ENCODE data around the gene KLF4. TPM values are rescaled to one million over a fixed set of nuclear protein-coding genes. Genes with fewer than 3 reads are reported as not detected.

KLF4 gene
- total RNA-seq, 1 donor from 2014 or later = 444 TPM

DNA sequence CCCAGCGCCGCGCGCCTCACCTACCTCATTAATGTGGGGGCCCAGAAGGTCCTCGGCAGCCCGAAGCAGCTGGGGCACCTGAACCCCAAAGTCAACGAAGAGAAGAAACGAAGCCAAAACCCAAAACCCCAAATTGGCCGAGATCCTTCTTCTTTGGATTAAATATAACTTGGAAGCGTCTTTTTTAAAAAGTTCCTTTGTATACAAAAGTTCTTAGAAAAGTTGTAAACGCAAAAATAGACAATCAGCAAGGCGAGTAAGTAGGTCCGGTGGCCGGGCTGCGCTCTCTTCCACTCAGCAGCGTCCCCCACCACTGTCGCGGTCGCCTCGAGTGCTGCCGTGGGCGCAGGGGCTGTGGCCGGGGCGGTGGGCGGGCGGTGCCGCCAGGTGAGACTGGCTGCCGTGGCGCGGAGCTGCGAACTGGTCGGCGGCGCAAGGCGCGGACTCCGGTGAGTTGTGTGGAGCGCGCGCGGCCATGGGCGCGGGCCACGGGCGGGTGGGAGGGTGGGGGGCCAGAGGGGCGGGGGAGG, 360 bp downstream of the KLF4 start:
- H3K36me3 ChIP-seq = peaks cover 7 to 30% of the 10 kb centered on the region in 2 donors

DNA sequence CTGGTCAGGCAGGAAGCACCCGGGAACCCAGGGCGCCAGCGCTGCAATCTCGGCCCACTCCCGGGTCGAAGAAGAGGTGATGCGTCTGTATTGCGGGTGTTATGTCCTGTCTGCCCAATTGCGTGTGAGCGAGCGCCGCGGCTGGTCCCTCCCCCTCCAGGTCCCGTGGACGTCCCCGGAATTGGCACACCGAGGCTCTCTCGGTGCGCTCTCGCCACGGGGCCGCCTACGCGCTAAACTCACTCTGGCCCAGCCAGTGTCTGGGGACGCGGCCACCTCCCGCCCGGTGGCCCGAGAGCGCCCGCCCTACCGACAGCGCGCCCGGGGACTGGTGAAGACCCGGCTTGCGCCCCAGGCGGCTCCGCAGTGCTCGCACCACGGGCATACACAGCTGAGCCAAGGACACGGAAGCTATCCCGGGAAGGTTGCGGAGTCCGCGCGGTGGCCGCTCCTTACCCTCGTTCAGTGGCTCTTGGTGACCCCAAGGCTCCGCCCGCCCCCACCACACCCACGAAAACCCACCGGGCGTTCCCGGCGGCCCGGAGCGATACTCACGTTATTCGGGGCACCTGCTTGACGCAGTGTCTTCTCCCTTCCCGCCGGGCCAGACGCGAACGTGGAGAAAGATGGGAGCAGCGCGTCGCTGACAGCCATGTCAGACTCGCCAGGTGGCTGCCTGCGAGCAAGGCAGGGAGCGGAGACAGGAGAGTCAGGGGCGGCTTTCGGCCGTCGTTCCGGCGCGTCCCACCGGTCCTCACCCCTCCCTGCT, 1.0 kb downstream of the KLF4 start:
- Histone ChIP-seq H3K4me3 (peak overlapping the region; percentile 95), H3K27me3 (no peaks in the 10 kb centered on the region), H3K36me3 (peaks cover 7 to 30% of the 10 kb centered on the region in 2 donors), H3K9me3 (no peaks in the 10 kb centered on the region), H3K4me1 (peaks cover 0 to 22% of the 10 kb centered on the region in 2 donors), H3K27ac (peak overlapping the region; percentile 92 to 96)
- DNase-seq (ENCODE audit: low spot score in 2 of 2) = peak; percentile 68 to 89
- intact Hi-C loops (cut with DNase I) = loop anchor here (1.0 to 5.0 kb wide), 6 partner anchors 149 to 654 kb away; partner anchors contain the start of gene RAD23B
- TF ChIP-seq, protein P1, sequence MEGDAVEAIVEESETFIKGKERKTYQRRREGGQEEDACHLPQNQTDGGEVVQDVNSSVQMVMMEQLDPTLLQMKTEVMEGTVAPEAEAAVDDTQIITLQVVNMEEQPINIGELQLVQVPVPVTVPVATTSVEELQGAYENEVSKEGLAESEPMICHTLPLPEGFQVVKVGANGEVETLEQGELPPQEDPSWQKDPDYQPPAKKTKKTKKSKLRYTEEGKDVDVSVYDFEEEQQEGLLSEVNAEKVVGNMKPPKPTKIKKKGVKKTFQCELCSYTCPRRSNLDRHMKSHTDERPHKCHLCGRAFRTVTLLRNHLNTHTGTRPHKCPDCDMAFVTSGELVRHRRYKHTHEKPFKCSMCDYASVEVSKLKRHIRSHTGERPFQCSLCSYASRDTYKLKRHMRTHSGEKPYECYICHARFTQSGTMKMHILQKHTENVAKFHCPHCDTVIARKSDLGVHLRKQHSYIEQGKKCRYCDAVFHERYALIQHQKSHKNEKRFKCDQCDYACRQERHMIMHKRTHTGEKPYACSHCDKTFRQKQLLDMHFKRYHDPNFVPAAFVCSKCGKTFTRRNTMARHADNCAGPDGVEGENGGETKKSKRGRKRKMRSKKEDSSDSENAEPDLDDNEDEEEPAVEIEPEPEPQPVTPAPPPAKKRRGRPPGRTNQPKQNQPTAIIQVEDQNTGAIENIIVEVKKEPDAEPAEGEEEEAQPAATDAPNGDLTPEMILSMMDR (IDR thresholded peaks at IDR 0.05) = peak in 2 of 3 experiments; percentile 3 to 19

More for the DNA sequence above, 360 bp downstream of the KLF4 start:
- intact Hi-C loops (cut with DNase I) = loop anchor here (1.0 to 5.0 kb wide), 6 partner anchors 148 to 653 kb away; partner anchors contain the start of gene RAD23B
- DNase-seq (ENCODE audit: low spot score in 2 of 2) = no peak
- Histone ChIP-seq H3K27ac (peak overlapping the region; percentile 92 to 96), H3K27me3 (no peaks in the 10 kb centered on the region), H3K4me1 (peaks cover 0 to 22% of the 10 kb centered on the region in 2 donors), H3K4me3 (peak overlapping the region; percentile 95), H3K9me3 (no peaks in the 10 kb centered on the region)
- TF ChIP-seq, protein P1 (IDR thresholded peaks at IDR 0.05) = no peak

DNA sequence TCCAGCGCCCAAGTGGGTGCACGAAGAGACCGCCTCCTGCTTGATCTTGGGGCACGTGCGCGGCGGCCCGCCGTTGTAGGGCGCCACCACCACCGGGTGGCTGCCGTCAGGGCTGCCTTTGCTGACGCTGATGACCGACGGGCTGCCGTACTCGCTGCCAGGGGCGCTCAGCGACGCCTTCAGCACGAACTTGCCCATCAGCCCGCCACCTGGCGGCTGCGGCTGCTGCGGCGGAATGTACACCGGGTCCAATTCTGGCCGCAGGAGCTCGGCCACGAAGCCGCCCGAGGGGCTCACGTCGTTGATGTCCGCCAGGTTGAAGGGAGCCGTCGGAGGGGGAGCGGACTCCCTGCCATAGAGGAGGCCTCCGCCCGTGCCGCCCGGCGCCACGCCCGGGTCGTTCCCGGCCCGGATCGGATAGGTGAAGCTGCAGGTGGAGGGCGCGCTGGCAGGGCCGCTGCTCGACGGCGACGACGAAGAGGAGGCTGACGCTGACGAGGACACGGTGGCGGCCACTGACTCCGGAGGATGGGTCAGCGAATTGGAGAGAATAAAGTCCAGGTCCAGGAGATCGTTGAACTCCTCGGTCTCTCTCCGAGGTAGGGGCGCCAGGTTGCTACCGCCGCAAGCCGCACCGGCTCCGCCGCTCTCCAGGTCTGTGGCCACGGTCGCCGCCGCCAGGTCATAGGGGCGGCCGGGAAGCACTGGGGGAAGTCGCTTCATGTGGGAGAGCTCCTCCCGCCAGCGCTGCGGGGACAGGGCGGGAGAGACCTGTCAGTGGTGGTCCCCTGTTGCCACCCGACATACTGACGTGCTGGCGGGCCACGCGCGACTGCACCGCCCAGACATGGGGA, 1.8 kb downstream of the KLF4 start:
- H3K9me3 ChIP-seq = no peaks in the 10 kb centered on the region
- H3K36me3 ChIP-seq = peaks cover 7 to 30% of the 10 kb centered on the region in 2 donors
- peak overlapping the region; percentile 92 to 96 for H3K27ac ChIP-seq
- DNase-seq (ENCODE audit: low spot score in 2 of 2) = peak in 1 of 2 donors; percentile 77
- TF ChIP-seq, protein P1 (IDR thresholded peaks at IDR 0.05) = peak; percentile 40 to 65 (median 55)
- intact Hi-C loops (cut with DNase I) = loop anchor here (5.0 kb wide), 4 partner anchors 205 to 655 kb away; partner anchors contain the start of gene RAD23B
- no peaks in the 10 kb centered on the region for H3K27me3 ChIP-seq
- peaks cover 0 to 22% of the 10 kb centered on the region in 2 donors for H3K4me1 ChIP-seq
- peak overlapping the region; percentile 95 for H3K4me3 ChIP-seq

DNA sequence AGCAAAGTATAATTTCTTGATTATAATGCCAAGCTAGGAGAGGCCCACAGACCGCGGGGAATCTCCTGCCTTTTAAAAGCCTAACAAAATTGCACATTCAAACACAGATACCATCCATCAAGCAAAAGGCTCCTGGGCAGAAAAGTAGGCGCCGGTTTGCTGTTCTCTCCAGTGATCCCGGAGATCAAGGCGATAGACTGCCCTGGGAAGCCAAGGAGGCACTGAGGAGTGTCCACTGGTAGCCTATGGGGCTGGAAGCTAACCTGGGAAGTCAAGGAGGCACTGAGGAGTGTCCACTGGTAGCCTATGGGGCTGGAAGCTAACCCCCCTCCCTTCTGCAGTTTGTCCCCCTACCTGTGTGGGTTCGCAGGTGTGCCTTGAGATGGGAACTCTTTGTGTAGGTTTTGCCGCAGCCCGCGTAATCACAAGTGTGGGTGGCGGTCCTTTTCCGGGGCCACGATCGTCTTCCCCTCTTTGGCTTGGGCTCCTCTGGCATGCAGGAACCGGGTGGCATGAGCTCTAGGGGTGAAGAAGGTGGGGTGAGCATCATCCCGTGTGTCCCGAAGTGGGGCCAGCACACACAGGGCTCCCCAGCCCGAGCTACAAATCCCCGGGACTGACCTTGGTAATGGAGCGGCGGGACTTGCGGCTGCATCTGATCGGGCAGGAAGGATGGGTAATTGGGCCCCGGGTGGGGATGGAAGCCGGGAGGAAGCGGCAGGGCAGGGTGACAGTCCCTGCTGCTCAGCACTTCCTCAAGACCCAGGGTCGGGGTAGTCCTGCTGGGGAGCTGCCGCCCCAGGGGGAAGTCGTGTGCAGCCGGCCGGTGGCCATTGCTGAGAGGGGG, 2.7 kb downstream of the KLF4 start:
- DNase-seq (ENCODE audit: low spot score in 2 of 2) = peak in 1 of 2 donors; percentile 68
- TF ChIP-seq, protein P1 (IDR thresholded peaks at IDR 0.05) = no peak
- H3K27ac ChIP-seq = peak overlapping the region; percentile 92 to 96
- peaks cover 0 to 22% of the 10 kb centered on the region in 2 donors for H3K4me1 ChIP-seq
- H3K4me3 ChIP-seq = peak overlapping the region; percentile 95
- no peaks in the 10 kb centered on the region for H3K9me3 ChIP-seq
- intact Hi-C loops (cut with DNase I) = loop anchor here (5.0 kb wide), 4 partner anchors 205 to 655 kb away; partner anchors contain the start of gene RAD23B
- peaks cover 7 to 30% of the 10 kb centered on the region in 2 donors for H3K36me3 ChIP-seq
- no peaks in the 10 kb centered on the region for H3K27me3 ChIP-seq

Data from ascending aorta (tissue), 2 donors.